Transverse colon (tissue), 4 donors: ENCODE data around the gene MFNG.

ENCODE experiments used
- EP300 ChIP-seq: sonication (generic); formaldehyde crosslinking; IDR thresholded peaks from one replicate; pipeline ENCODE4 v1.6.1; 2017; ENCODE audit warnings: antibody characterized with exemption, low read depth
- POLR2A ChIP-seq: fragments of 450-650 bp; IDR thresholded peaks from one replicate; pipeline ENCODE4 v1.6.1; 2016; ENCODE audit warnings: antibody characterized with exemption, mild to moderate bottlenecking, moderate library complexity
- POLR2AphosphoS5 ChIP-seq, 3 donors: sonication (generic); formaldehyde crosslinking; IDR thresholded peaks; one replicate each; pipeline ENCODE4 v1.6.1; 2016; ENCODE audit warnings: antibody characterized with exemption in 3 of 3
- TF ChIP-seq, protein P1 (sequence below), 5 experiments: fragments of 200-600 bp in 3 of 5; fragments of 450-650 bp in 2 of 5; sonication (generic) in 3 of 5; IDR thresholded peaks; 1 replicate in 2 of 5; 2 replicates in 3 of 5; pipeline ENCODE4 v1.5.1; 2016 to 2017; ENCODE audit warnings: antibody characterized with exemption in 5 of 5, inconsistent platforms in 3 of 5, mild to moderate bottlenecking in 2 of 5, moderate library complexity in 1 of 5

DNA sequence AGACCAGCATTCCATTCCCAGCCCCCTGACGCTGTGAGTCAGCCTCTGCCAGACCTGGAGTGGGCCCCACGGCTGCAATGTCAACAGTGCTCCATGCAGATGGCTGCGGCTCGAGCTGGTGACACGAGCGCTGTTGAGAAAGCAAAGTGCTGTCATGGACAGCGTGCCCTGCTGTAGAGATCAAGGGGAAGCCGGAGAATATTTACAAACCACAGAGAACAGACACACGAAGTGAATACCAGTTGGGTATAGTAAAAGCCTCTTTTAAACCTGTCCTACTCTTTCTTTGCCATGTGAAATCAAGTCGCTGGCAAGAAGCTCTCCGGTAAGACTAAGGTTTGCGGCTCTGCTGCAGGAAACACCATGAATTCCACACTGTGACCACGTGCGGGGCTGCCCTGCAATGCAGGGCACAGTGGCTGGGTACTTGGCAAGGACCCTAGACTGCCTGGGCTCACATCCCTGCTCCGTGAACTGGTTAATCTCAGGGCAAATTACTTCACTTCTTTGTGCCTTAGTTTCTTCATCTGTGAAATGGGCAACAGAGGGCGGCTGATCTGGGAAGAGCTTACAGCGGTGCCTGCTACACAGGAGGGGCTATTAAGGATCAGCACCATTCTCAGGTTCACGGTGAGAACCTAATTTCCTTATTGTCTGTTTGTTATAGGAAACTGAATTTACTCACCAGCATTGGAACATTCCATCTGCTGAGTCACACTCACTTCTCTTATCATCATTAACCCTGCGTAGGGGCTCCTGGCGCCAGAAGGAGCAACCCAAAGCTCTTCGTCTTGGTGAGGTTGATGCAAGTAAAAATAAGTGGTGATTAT is 31.1 kb downstream of the MFNG start:
- TF ChIP-seq POLR2A (no peak), POLR2AphosphoS5 (IDR thresholded peaks at IDR 0.05) (no peak), EP300 (no peak)
- TF ChIP-seq, protein P1, sequence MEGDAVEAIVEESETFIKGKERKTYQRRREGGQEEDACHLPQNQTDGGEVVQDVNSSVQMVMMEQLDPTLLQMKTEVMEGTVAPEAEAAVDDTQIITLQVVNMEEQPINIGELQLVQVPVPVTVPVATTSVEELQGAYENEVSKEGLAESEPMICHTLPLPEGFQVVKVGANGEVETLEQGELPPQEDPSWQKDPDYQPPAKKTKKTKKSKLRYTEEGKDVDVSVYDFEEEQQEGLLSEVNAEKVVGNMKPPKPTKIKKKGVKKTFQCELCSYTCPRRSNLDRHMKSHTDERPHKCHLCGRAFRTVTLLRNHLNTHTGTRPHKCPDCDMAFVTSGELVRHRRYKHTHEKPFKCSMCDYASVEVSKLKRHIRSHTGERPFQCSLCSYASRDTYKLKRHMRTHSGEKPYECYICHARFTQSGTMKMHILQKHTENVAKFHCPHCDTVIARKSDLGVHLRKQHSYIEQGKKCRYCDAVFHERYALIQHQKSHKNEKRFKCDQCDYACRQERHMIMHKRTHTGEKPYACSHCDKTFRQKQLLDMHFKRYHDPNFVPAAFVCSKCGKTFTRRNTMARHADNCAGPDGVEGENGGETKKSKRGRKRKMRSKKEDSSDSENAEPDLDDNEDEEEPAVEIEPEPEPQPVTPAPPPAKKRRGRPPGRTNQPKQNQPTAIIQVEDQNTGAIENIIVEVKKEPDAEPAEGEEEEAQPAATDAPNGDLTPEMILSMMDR (IDR thresholded peaks at IDR 0.05): no peak
